NOMO-1 treated with dmso at 0.1 percent for 144 hours (cell line): ENCODE data around the gene UCP3.
"Not testable (repeated sequence)": the region's sequence is repeated elsewhere in the genome, so short reads cannot be mapped to it uniquely, and the experiment has no call there.

Experiments
- DNase-seq: peaks from one replicate; lab custom pipeline; 2025; ENCODE audit not compliant: unreplicated experiment; lab: John Stamatoyannopoulos, UW

UCP3 gene

GRCh38 chr11:74000307-74001133 lies 8.4 kb downstream of the UCP3 start:
- no peak for DNase-seq

GRCh38 chr11:73999581-74000306 lies 9.1 kb downstream of the UCP3 start:
- no peak for DNase-seq

GRCh38 chr11:73998846-73999575 lies 9.9 kb downstream of the UCP3 start:
- DNase-seq = no peak

GRCh38 chr11:73997120-73997770 lies 11.6 kb downstream of the UCP3 start:
- DNase-seq = no peak

- no peak for DNase-seq
Measured at GRCh38 chr11:73996161-73996747, 12.6 kb downstream of the UCP3 start.

GRCh38 chr11:73995731-73996130 lies 13.2 kb downstream of the UCP3 start:
- DNase-seq = no peak

GRCh38 chr11:73995247-73995646 lies 13.6 kb downstream of the UCP3 start:
- DNase-seq = peak; percentile 44

- DNase-seq = no peak
Measured at GRCh38 chr11:73991471-73992006, 17.3 kb downstream of the UCP3 start.

- DNase-seq = no peak
Measured at GRCh38 chr11:73990730-73991129, 18.2 kb downstream of the UCP3 start.

- DNase-seq = no peak
Measured at GRCh38 chr11:73989156-73989555, 19.7 kb downstream of the UCP3 start.

GRCh38 chr11:73988227-73988626 lies 20.7 kb downstream of the UCP3 start:
- DNase-seq = no peak

GRCh38 chr11:73985661-73986060 lies 23.2 kb downstream of the UCP3 start:
- DNase-seq = not testable (repeated sequence)

GRCh38 chr11:73983741-73984538 lies 24.9 kb downstream of the UCP3 start:
- peak; percentile 22 for DNase-seq

- peak; percentile 99 for DNase-seq
Measured at GRCh38 chr11:73982990-73983740, 25.7 kb downstream of the UCP3 start.

- DNase-seq = peak; percentile 86
Measured at GRCh38 chr11:73982595-73982989, 26.3 kb downstream of the UCP3 start, which contains the start of gene UCP2. TSS of gene UCP2 (minus strand) at chr11:73982843. CDS start at chr11:73978378, 4,465 bp downstream.

- DNase-seq = no peak
Measured at GRCh38 chr11:73981051-73981805, 27.7 kb downstream of the UCP3 start.

GRCh38 chr11:73980001-73980961 lies 28.6 kb downstream of the UCP3 start:
- DNase-seq = peak; percentile 75
